Stimulated activated CD8-positive, alpha-beta memory T cell treated with anti-CD3 and anti-CD28 coated beads, Interleukin-2, amount 100 ng/mL, for 1 hour (primary cell): Measurements from ENCODE around the gene LRPAP1.
A peak's percentile ranks its signal among the peaks of the same experiment; 100 is the strongest.
"Not testable (repeated sequence)": the region's sequence is repeated elsewhere in the genome, so short reads cannot be mapped to it uniquely, and the experiment has no call there.

ENCODE experiments used
- DNase-seq, 2 donors: peaks; one replicate each; pipeline ENCODE4 v3.0.0-alpha.2; 2020; ENCODE audit warnings: low read depth in 2 of 2

LRPAP1 gene

GRCh38 chr4:3531879-3532750, at the start of gene LRPAP1:
Gene LRPAP1, minus strand, starts transcription at chr4:3532422. Its CDS starts 10 bp downstream, at chr4:3532412.
- DNase-seq: peak; percentile 70 to 79

DNA sequence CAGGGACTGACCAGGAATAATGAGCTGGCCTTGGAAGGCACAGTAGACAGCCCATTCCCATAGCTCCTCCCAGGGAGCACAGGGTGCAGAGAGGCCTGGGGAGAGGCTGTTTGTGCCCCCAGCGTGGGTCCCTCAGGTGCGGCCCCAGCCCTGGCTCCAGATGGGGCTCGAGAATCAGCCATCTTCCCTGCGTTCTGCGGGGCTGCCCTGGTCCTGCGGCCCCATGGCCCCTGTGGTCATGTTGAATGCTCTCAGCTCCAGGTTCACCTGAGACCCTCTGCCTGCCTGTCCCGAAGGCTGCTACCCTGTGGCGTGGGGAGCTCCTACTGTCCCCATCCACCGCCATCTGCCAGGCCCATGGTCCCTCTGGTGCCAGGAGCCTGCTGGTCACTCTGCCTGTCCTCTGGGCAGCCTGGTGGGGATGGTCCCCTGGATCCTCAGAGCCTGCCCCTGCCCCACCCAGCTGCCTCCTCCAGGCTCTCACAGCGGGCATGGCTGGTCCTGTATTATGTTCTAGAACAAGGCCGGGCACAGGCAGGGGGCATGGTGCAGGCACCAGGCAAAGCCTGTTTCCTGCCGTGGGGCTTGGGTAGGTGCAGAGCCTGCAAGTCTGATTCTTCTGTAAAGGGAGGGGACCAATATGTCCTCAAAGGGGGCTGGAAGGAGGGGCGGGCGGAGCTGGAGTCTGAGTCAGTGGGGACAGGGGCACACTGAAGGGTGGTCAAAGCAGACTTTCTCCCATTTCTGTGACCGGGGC, 49.3 kb upstream of the LRPAP1 start:
- not testable (repeated sequence) for DNase-seq

- DNase-seq: not testable (repeated sequence)
Observed at GRCh38 chr4:3580859-3581258, 48.6 kb upstream of the LRPAP1 start.

- DNase-seq: not testable (repeated sequence)
Observed at GRCh38 chr4:3578527-3579144, 46.4 kb upstream of the LRPAP1 start.

DNA sequence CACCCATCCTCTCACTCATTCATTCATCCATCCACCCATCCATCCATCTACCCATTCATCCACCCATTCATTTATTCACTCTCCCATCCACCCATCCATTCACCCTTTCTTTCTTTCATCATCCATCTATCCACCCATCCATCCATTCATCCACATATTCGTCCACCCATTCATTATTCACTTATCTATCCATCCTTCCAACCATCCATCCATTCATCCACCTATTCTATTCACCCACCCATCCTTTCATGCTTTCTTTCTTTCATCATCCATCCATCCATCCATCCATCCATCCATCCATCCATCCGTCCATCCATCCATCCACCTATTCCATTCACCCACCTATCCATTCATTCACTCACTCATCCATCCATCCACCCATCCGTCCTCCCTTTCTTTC, 45.8 kb upstream of the LRPAP1 start:
- not testable (repeated sequence) for DNase-seq

DNA sequence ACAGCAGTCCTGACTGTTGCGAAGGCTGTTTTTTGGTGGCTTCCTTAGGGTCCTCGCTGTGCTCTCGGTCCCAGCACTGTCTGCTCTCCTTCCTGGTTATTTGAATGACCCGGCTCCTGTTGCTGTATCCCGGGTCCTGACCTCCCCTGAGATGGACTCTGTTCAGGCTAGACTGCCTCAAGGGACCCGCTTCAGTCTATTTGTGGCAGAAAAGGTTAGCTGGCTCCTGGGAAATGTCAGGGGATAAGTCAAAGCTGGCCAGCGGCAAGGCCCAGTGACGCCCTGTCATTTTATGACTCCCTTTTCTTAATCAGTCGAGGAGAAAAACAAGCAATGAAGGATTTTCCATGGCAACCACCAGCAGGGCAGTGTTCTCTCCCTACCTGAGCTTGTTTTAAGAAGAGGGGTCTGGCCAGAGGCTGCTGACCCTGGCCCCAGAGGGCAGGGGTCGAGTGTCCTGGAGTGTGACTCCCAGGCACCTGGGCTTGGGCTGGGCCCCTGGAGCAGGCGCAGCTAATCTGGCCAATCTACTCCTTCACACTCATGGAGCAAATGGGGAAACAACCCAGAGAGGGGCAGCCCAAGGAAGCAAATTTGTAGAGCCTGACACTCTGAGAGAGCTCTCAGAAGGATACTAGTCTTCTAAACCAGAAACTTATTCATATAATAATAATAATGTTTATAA, 45.1 kb upstream of the LRPAP1 start:
- DNase-seq: not testable (repeated sequence)

- not testable (repeated sequence) for DNase-seq
Observed at GRCh38 chr4:3576533-3577207, 44.4 kb upstream of the LRPAP1 start.

GRCh38 chr4:3575426-3576369, 43.5 kb upstream of the LRPAP1 start:
- not testable (repeated sequence) for DNase-seq

GRCh38 chr4:3574865-3575264, 42.6 kb upstream of the LRPAP1 start:
- DNase-seq: not testable (repeated sequence)

DNA sequence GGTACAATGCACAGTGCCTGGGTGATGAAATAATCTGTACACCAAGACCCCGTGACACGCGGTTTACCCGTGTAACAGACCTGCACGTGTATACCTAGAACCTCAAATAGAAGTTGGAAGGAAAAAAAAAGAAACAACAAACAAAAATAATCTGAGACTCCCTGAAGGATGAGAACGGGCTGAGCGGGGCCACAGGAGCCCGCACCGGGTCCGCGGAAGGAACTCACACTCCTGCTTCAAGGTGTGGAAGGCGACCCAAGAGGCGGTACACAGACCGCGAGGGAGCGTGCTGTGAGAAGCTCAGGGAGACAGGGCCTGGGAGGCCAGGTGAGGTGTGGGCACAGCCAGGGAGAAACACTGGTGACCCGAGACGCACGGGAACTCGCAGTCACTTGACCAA, 42.1 kb upstream of the LRPAP1 start:
- not testable (repeated sequence) for DNase-seq

DNA sequence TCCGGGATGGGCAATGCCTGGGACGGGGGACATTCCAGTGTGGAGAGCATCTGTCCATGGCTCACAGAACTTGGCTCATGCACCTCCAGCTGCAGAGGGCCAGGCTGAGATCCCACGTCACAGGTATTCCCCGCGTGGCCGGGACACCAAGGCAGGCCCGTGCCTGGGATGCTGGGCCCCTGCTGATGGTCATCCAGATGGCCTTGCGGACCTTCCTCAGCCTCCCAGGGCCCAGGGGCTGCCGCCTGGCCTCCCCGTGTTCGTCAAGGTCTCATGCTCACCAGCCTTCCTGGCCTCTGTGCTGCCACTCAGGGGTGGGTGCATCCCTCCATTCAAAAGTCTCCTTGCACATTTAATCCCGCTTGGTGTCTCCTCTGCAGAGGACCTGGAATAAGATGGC, 40.9 kb upstream of the LRPAP1 start:
- DNase-seq: no peak

DNA sequence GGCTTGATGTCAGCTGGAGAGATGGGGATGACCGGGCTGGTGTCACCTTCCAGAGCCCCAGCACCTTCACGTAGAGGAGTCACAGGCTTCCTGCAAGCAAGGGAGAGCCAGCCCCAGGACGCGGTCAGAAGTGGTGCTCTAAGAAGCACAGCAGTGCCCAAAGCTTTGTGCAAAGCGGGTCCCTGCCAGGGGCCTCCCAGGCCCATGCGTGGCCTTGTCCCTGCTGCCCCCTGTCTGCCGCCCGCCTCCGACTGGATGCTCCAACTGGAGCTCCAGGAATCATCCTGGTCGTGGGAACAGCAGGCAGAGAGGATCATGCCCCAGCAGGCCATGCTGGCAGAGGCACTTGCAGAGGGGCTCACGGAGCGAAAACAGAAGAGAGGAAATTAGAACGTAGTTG, 40.1 kb upstream of the LRPAP1 start:
- DNase-seq: no peak

GRCh38 chr4:3571921-3572320, 39.7 kb upstream of the LRPAP1 start:
- DNase-seq: no peak

GRCh38 chr4:3570923-3571322, 38.7 kb upstream of the LRPAP1 start:
- not testable (repeated sequence) for DNase-seq

DNA sequence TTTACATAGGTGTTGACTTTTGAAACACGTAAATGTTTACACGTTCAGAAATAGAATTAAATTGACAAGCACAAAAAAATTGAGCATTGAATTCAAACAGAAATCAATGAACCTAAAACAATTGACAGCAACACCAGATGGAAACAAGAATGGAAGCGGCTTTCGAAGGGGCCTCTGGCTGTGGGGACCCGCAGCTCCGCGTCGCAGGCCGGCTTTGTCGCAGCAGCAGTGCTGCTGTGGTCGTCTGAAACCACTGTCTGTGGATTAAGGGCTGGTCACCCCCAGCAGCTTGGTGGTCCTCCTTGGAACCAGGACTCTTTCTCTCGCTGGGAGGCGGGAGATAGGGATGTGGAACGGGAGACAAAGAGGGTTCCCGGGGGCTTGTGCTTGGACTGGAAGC, 37.4 kb upstream of the LRPAP1 start:
- DNase-seq: not testable (repeated sequence)

GRCh38 chr4:3566701-3567100, 34.5 kb upstream of the LRPAP1 start:
- DNase-seq: not testable (repeated sequence)

DNA sequence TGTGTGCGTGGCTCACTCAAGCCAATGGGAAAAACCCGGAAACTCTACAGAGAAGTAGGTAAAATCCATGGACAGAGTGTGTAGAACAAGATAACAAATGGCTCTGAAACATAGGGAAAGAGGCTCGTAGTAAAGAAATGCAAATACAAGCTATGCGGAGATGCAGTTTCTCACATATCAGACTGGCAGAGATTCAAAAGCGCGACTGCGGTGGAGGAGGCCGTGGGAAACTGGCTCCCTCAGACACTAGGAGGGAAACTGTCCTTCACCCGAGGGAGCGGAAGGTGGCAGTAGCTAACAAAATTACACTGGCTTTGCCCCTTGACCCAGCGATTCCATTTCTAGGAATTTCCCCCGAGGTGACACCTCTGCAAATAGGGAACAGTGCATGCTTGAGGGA, 34.1 kb upstream of the LRPAP1 start:
- DNase-seq: not testable (repeated sequence)

GRCh38 chr4:3564948-3565347, 32.7 kb upstream of the LRPAP1 start:
- DNase-seq: not testable (repeated sequence)

GRCh38 chr4:3563403-3563802, 31.2 kb upstream of the LRPAP1 start:
- no peak for DNase-seq

DNA sequence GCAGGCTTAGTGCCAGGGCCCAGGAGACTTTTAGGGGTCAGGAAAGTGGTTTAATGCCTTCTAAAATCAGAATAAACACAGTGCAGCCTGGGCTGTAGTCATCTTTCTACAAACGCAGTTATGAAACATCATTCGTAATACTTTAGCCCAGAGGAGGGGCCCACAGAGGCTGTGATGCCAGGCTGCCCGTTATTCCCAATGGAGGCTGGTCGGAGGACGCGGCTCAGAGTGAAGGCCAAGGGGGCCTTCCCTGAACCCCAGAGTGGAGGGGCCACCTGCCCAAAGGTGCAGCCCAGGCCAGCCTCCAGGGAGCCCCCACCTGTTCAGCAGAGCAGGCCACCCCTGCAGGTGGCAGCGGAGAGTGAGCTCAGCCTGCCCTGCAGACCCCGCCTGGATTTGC, 29.9 kb upstream of the LRPAP1 start:
- DNase-seq: not testable (repeated sequence)
